ENCODE results near the gene TMEM52.
A peak's percentile ranks its signal among the peaks of the same experiment; 100 is the strongest.

The TMEM52 gene

GRCh38 chr1:1916851-1917251 is 2.2 kb downstream of the TMEM52 start:
- Mint-ChIP-seq H3K4me1 (ENCODE audit: low read depth) (no peaks in the 10 kb centered on the region), H3K27ac (no peak overlapping the region), H3K4me3 (no peak overlapping the region)

DNA sequence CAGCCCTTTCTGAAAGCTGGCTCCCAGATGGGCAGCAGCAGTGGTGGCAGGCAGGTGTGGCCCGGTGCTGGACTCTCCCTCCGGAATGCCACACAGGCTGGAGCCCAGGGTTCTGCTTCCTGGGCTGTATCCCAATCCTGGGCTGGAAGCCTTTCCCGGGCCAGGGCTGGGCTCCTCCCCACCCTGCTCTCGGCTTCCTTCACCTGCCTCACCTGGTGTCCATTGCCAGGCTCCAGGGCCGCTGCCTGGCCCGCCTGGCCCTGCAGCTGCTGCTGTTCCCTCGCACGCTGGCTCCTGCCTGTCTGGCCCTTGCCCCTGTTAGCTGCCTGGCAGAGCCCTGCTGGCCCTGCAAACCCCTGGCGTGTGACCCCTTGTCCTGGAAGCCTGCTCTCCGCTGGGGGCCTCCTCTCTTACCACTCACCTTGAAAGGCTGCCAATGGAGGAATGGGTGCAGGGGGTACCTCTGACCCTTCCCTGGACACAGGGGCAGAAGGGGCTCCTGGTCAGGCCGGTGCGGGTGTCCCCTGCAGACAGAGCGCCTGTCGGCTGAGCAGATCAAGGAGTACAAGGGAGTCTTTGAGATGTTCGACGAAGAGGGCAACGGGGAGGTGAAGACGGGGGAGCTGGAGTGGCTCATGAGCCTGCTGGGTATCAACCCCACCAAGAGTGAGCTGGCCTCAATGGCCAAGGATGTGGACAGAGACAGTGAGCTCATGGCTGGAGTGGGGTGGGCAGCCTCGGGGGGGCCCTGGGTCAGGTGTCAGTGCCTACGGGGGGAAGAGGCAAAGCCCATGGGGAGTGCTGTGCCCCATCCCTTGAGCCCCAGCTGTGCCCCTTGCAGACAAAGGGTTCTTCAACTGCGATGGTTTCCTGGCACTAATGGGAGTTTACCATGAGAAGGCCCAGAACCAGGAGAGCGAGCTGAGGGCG is 2.9 kb downstream of the TMEM52 start:
- Mint-ChIP-seq H3K4me3 (peak overlapping the region; percentile 33), H3K27ac (no peak overlapping the region), H3K4me1 (ENCODE audit: low read depth) (no peaks in the 10 kb centered on the region), H3K27me3 (ENCODE audit: low read depth) (no peaks in the 10 kb centered on the region), H3K9me3 (no peaks in the 10 kb centered on the region), H3K36me3 (ENCODE audit: low read depth) (no peaks in the 10 kb centered on the region)

More at GRCh38 chr1:1916851-1917251, 2.2 kb downstream of the TMEM52 start:
- no peaks in the 10 kb centered on the region for H3K9me3 Mint-ChIP-seq
- H3K36me3 Mint-ChIP-seq (ENCODE audit: low read depth): no peaks in the 10 kb centered on the region
- no peaks in the 10 kb centered on the region for H3K27me3 Mint-ChIP-seq (ENCODE audit: low read depth)

DNA sequence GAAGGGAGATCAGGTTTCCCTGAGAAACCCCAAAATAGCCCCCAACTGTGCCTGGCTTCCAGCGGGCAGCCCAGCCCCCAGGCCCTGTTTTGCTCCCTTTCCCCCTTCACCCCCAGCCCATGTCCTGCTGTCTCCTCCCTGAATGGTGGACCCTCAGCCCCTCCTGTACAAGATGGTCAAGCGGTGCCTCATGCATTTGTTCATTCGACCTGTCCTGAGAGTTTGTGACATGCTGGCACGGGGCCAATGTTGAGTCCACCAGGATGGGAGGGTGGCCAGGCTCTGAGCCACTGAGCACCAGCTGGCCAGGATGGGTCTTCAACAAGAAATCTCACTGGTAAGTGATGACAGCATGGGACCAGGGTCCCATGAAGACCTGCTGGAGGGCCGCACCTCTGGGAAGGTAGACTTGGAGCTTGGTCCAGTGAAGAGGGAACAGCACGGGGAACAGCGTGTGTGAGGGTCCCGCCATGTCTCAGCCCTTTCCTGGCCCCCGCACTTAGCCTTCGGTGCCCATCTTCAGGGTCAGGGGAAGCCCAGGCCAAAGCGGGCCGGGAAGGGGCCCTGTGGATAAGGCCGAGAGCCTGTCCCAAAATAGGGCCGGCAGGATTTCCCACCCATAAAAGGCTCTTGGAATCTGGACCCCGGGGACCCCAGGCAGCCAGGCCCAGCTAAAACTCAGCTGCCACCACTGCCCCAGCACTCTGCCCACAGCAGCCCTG is 3.9 kb downstream of the TMEM52 start, which contains the start of gene CALML6:
Gene CALML6 (plus strand): TSS at position 290 of the 722 bp plus-strand sequence. CDS start 21 bp downstream, at position 311.
- Mint-ChIP-seq H3K9me3 (no peaks in the 10 kb centered on the region), H3K4me3 (no peak within 1 kb of the TSS), H3K27ac (peak within 1 kb of the TSS; percentile 19), H3K36me3 (ENCODE audit: low read depth) (no peaks in the 10 kb centered on the region), H3K27me3 (ENCODE audit: low read depth) (no peaks in the 10 kb centered on the region), H3K4me1 (ENCODE audit: low read depth) (peaks cover 2% of the 10 kb centered on the region)

GRCh38 chr1:1914101-1914970 is 4.7 kb downstream of the TMEM52 start:
- Mint-ChIP-seq H3K4me3 (no peak overlapping the region), H3K36me3 (ENCODE audit: low read depth) (no peaks in the 10 kb centered on the region), H3K4me1 (ENCODE audit: low read depth) (peaks cover 6% of the 10 kb centered on the region), H3K27ac (no peak overlapping the region), H3K9me3 (no peaks in the 10 kb centered on the region), H3K27me3 (ENCODE audit: low read depth) (no peaks in the 10 kb centered on the region)

DNA sequence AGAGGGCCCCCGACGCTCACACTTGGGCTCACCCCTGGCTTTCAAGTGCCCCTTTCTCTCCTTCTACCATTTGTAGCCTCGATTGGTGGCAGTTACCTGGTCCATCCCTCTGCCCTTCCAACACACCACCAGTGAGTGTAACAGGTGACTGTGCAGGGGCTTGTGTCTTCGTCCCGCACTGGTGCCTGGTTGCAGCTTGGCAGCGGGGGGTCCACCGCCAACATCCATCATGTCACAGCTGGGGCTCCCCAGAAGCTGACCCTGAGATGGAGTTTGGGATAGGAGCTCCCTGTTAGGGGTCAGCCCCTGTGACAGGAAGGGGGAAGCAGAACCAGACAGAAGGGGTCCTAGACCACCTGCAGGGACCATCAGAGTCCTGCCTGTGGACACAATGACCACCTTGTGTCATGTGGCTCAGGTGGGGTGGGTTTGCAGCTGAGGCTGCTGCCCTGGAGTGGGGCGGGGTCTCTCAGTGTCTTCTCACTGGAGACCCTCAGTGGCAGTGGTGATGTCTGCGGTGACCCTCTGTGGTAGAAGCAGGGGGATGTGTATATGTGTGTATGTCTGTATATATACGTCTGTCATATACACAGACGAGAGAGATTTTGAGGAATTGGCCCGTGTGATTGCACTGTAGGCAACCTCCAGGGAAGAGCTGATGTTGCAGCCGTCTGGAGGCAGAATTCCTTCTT is 7.6 kb downstream of the TMEM52 start:
- Mint-ChIP-seq H3K27ac (no peak overlapping the region), H3K36me3 (ENCODE audit: low read depth) (no peaks in the 10 kb centered on the region), H3K4me3 (no peak overlapping the region), H3K9me3 (no peaks in the 10 kb centered on the region), H3K27me3 (ENCODE audit: low read depth) (no peaks in the 10 kb centered on the region), H3K4me1 (ENCODE audit: low read depth) (peaks cover 8% of the 10 kb centered on the region)

- H3K27me3 Mint-ChIP-seq (ENCODE audit: low read depth): no peaks in the 10 kb centered on the region
- no peak overlapping the region for H3K27ac Mint-ChIP-seq
- H3K4me3 Mint-ChIP-seq: no peak overlapping the region
- H3K4me1 Mint-ChIP-seq (ENCODE audit: low read depth): peaks cover 13% of the 10 kb centered on the region
- no peaks in the 10 kb centered on the region for H3K9me3 Mint-ChIP-seq
- H3K36me3 Mint-ChIP-seq (ENCODE audit: low read depth): no peaks in the 10 kb centered on the region
Observed at GRCh38 chr1:1910651-1911331, 8.3 kb downstream of the TMEM52 start.

DNA sequence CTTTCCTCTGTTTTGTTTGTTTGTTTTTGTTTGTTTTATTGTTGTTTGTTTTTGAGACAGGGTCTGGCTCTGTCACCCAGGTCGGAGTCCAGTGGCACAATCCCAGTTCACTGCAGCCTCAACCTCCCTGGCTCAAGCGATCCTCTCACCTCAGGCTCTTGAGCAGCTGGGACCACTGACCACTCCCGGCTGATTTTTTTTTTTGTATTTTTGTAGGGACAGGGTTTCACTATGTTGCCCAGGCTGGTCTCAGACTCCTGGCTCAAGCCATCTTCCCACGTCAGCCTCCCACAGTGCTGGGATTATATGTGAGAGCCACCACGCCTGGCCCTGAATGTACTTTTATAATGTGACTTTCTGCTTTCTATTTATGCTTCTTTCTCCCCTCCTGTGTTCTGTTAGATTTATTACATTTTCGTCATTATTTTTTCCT is 9.0 kb downstream of the TMEM52 start:
- Mint-ChIP-seq H3K36me3 (ENCODE audit: low read depth) (no peaks in the 10 kb centered on the region), H3K4me3 (peak overlapping the region; percentile 77), H3K27me3 (ENCODE audit: low read depth) (no peaks in the 10 kb centered on the region), H3K9me3 (no peaks in the 10 kb centered on the region), H3K27ac (peak overlapping the region; percentile 47), H3K4me1 (ENCODE audit: low read depth) (peaks cover 13% of the 10 kb centered on the region)

DNA sequence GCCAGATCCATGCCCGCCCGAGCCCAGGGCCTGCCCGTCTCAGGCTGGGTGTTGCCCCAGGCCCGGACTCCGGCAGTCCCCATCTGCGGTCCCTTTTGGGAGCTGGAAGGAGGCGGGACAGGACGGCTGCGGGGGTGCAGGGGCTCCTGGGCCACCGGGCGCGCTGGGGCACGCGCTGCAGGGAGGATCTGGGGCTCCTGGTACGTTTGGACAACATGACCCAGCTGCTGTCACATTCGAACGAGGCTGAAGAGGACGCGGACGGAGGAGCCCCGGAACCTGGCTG is 10.6 kb downstream of the TMEM52 start:
- H3K36me3 Mint-ChIP-seq (ENCODE audit: low read depth): no peaks in the 10 kb centered on the region
- peak overlapping the region; percentile 71 for H3K4me3 Mint-ChIP-seq
- H3K27ac Mint-ChIP-seq: no peak overlapping the region
- H3K4me1 Mint-ChIP-seq (ENCODE audit: low read depth): peaks cover 13% of the 10 kb centered on the region
- no peaks in the 10 kb centered on the region for H3K9me3 Mint-ChIP-seq
- H3K27me3 Mint-ChIP-seq (ENCODE audit: low read depth): no peaks in the 10 kb centered on the region

DNA sequence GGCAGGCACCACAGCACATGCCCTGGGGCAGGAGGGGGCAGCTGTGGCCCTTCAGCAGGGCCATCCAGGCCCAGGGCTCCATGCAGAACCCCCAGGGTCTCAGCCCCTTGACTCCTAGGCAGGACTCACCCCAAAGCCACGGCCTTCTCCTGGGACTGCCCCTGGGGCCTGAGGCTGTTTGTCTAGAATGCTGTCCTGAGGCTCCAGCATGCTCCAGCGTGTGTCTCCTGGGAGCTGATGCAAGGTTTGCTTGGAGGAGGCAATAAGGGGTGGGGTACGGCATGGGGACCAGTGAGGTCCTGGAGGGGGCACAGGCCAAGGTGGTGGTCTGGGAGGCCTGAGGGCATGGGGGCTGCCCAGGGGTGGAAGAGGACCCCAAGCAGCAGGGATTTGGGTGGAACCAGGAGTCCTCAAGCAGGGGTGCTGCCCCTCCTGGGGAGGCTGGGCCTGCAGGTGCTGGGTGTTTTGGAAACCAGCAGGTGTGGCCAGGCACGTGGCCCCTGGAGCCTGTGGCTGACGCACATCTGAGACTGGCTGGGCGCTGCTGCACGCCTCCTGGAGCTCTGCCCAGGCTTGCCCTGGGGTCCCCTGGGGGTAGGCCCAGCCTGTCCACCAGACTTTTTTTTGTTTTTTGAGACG is 11.9 kb downstream of the TMEM52 start:
- Mint-ChIP-seq H3K27ac (no peak overlapping the region), H3K4me1 (ENCODE audit: low read depth) (peaks cover 13% of the 10 kb centered on the region), H3K36me3 (ENCODE audit: low read depth) (no peaks in the 10 kb centered on the region), H3K4me3 (no peak overlapping the region), H3K27me3 (ENCODE audit: low read depth) (no peaks in the 10 kb centered on the region), H3K9me3 (no peaks in the 10 kb centered on the region)

DNA sequence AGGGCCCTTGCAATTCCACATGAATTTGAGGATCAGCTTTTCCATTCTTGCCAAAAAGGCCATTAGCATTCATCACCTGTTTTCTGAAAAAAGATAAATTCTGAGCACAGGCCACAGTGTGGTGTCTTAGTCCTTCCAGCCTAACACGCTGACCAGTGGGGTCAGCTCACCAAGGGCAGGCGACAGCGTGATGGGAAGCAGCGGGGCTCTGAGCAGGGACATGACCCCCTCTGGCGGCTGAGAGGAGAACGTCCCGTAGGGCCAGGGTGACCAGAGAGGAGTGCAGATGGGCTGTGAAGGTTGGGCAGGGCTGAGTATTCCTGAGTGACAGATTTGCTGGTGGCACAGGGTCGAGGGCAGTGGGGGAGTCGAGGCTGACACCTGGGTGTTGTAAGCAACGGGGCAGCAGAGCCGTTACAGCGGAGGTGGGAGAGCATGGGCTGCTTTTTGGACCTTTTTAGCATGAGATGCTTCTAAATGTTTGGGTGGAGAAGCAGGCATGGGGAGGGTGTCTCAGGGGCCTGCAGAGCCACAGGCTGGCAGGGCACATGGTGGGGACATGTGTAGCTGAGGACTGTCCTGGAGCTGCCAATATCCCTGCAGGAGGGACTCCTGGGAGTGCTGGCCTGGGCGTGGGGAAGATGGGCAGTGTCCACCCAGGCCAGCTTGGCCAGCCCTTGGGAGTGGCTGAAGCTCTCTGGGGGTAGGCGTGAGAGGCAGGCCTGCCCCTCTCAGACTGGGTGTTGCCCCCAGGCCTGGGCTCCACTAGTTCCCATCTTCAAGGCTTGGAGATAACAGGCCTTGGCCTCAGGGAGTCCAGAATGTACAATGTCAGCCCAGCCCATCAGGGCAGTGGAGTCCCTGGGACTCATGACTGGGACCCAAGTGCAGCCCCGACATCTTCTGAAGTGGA is 12.6 kb downstream of the TMEM52 start:
- Mint-ChIP-seq H3K27me3 (ENCODE audit: low read depth) (no peaks in the 10 kb centered on the region), H3K9me3 (no peaks in the 10 kb centered on the region), H3K4me3 (peak overlapping the region; percentile 67), H3K36me3 (ENCODE audit: low read depth) (no peaks in the 10 kb centered on the region), H3K27ac (peak overlapping the region; percentile 46), H3K4me1 (ENCODE audit: low read depth) (peaks cover 13% of the 10 kb centered on the region)

- Mint-ChIP-seq H3K27ac (no peak overlapping the region), H3K27me3 (ENCODE audit: low read depth) (peaks cover 3% of the 10 kb centered on the region), H3K4me3 (no peak overlapping the region), H3K4me1 (ENCODE audit: low read depth) (peaks cover 7% of the 10 kb centered on the region), H3K36me3 (ENCODE audit: low read depth) (no peaks in the 10 kb centered on the region), H3K9me3 (no peaks in the 10 kb centered on the region)
Observed at GRCh38 chr1:1903224-1903623, 15.9 kb downstream of the TMEM52 start.

GRCh38 chr1:1901641-1902294 is 17.3 kb downstream of the TMEM52 start:
- Mint-ChIP-seq H3K36me3 (ENCODE audit: low read depth) (no peaks in the 10 kb centered on the region), H3K27ac (no peak overlapping the region), H3K27me3 (ENCODE audit: low read depth) (peaks cover 3% of the 10 kb centered on the region), H3K4me3 (no peak overlapping the region), H3K4me1 (ENCODE audit: low read depth) (peaks cover 5% of the 10 kb centered on the region), H3K9me3 (no peaks in the 10 kb centered on the region)

Data from T-helper 1 cell treated with Interleukin-12 subunit alpha and Interleukin-12 subunit beta and Interleukin-4 antibody, amounts not matched to agents 30 μg/mL and 1 μg/mL, for 36 hours (primary cell).